HepG2 (cell line): ENCODE data around the gene TMBIM1. TPM values are rescaled to one million over a fixed set of nuclear protein-coding genes. Genes with fewer than 3 reads are reported as not detected.

ENCODE experiments used
- HDAC1 ChIP-seq: sonication (generic); formaldehyde crosslinking; IDR thresholded peaks from 2 replicates; pipeline ENCODE4 v1.5.1; 2020; ENCODE audit warnings: mild to moderate bottlenecking, missing genetic modification reagents
- HIC2 ChIP-seq: sonication (generic); formaldehyde crosslinking; IDR thresholded peaks from 2 replicates; pipeline ENCODE4 v1.9.0; 2022; ENCODE audit warnings: low read depth, missing genetic modification reagents
- RARA ChIP-seq: IDR thresholded peaks from 2 replicates; pipeline ENCODE4 v1.6.1; 2016; ENCODE audit warnings: missing genetic modification reagents, missing compliant biosample characterization
- SOX5 ChIP-seq: IDR thresholded peaks from 2 replicates; pipeline ENCODE4 v1.6.1; 2016; ENCODE audit warnings: borderline replicate concordance
- ZNF337 ChIP-seq: sonication (generic); formaldehyde crosslinking; IDR thresholded peaks from 2 replicates; pipeline ENCODE4 v1.5.1; 2020; ENCODE audit warnings: missing genetic modification reagents, low read depth, mild to moderate bottlenecking, borderline replicate concordance
- ZNF547 ChIP-seq: sonication (generic); formaldehyde crosslinking; IDR thresholded peaks from 2 replicates; pipeline ENCODE4 v1.5.1; 2020; ENCODE audit warnings: mild to moderate bottlenecking, missing genetic modification reagents
- ZNF598 ChIP-seq: sonication (generic); formaldehyde crosslinking; IDR thresholded peaks from 2 replicates; pipeline ENCODE4 v1.5.1; 2020; ENCODE audit warnings: mild to moderate bottlenecking, missing genetic modification reagents, borderline replicate concordance
- ZNF678 ChIP-seq: sonication (generic); formaldehyde crosslinking; IDR thresholded peaks from 2 replicates; pipeline ENCODE4 v1.4.0; 2020; ENCODE audit warnings: mild to moderate bottlenecking, missing genetic modification reagents
- ZNF800 ChIP-seq: sonication (generic); formaldehyde crosslinking; IDR thresholded peaks from 2 replicates; pipeline ENCODE4 v1.4.0; 2020; ENCODE audit warnings: missing genetic modification reagents
- polyA plus RNA-seq, 8 experiments: library from polyadenylated mRNA; depleted of rRNA in 3 of 8; stranded (reverse) in 7 of 8; unstranded in 1 of 8; fragments of >200 nt; fragmentation: Illumina TruSeq in 4 of 8; extraction: Trizol in 4 of 8; gene quantifications; 2 replicates each; pipeline versions ENCODE4 v1.2.1 to v1.2.3, GENCODE V29; 2011 to 2016; ENCODE audit warnings: low read depth in 4 of 8, missing spikeins in 1 of 8, mixed read lengths in 1 of 8; ENCODE audit not compliant: insufficient read depth in 1 of 8
- total RNA-seq, 5 experiments: library from RNA; depleted of rRNA; stranded (reverse); fragments of >200 nt; fragmentation: Illumina TruSeq; extraction: Trizol; gene quantifications; 2 replicates each; pipeline ENCODE4 v1.2.3, GENCODE V29; 2016; ENCODE audit warnings: low read depth in 1 of 5
- TF ChIP-seq, protein P1 (sequence below): sonication (generic); formaldehyde crosslinking; conservative IDR thresholded peaks from 2 replicates; pipeline ENCODE4 v1.4.0; 2020; ENCODE audit warnings: missing genetic modification reagents
- TF ChIP-seq, protein P2 (sequence below): sonication (generic); formaldehyde crosslinking; IDR thresholded peaks from 2 replicates; pipeline ENCODE4 v1.4.0; 2020; ENCODE audit warnings: mild to moderate bottlenecking, missing genetic modification reagents
- TF ChIP-seq, protein P3 (sequence below): IDR thresholded peaks from 2 replicates; pipeline ENCODE4 v1.6.1; 2016; ENCODE audit warnings: control low read depth
- TF ChIP-seq, protein P4 (sequence below): sonication (generic); formaldehyde crosslinking; IDR thresholded peaks from 2 replicates; pipeline ENCODE4 v1.4.0; 2020; ENCODE audit warnings: missing genetic modification reagents, mild to moderate bottlenecking, borderline replicate concordance

Gene TMBIM1
- total and polyA plus RNA-seq, 2 of the 13 experiments (the other 11 are each of a cell fraction or from before 2014, with no cell fraction given): 127 to 139 TPM

DNA sequence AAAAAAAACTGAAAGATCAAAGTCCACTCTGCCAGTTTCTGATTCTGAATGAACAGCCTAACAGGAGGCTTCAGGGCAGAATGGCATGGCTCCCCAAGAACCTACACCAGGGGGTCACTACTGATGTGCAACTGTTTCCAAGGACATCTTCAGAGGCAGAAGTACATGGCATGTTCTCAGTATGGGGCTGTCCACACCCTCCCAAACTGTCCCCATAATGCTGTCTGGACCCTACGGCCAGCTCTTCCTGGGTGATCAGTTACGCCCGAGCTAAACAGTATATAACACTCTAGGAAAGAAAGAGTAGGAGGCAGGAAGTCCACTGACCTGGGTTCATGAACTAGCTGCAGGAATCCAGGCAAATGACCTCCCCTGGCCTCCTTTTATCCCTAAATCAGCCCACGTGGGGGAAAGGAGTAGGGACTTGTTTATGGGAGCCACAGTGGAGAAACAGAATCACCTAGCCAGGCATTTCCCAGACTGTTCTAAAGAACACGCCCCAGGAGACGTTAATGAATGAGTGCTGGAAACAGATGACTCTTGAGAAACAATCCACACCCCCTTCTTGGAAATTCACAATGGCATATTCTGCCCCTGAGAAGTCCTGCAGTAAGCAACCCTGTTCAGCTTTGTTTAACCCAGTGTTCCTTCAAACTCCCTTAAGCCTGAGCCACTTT is 2.5 kb downstream of the TMBIM1 start (continued):
- TF ChIP-seq HIC2 (CRISPR knock-in tag) (peak; percentile 77), ZNF800 (CRISPR knock-in tag) (peak; percentile 68; the same call in 1 of the 2 replicates), ZNF337 (CRISPR knock-in tag) (0 out of 2 replicates have a peak, but pooled peaks have one; percentile 75), HDAC1 (CRISPR knock-in tag) (peak; percentile 64), ZNF678 (CRISPR knock-in tag) (no peak), RARA (CRISPR knock-in tag) (peak; percentile 94), ZNF547 (CRISPR knock-in tag) (peak; percentile 26; the same call in 1 of the 2 replicates), ZNF598 (CRISPR knock-in tag) (0 out of 2 replicates have a peak, but pooled peaks have one; percentile 74), SOX5 (CRISPR knock-in tag) (no peak; the same call in 1 of the 2 replicates)
- TF ChIP-seq, protein P1, sequence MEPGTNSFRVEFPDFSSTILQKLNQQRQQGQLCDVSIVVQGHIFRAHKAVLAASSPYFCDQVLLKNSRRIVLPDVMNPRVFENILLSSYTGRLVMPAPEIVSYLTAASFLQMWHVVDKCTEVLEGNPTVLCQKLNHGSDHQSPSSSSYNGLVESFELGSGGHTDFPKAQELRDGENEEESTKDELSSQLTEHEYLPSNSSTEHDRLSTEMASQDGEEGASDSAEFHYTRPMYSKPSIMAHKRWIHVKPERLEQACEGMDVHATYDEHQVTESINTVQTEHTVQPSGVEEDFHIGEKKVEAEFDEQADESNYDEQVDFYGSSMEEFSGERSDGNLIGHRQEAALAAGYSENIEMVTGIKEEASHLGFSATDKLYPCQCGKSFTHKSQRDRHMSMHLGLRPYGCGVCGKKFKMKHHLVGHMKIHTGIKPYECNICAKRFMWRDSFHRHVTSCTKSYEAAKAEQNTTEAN (CRISPR knock-in tag): 0 out of 2 replicates have a peak, but pooled peaks have one; percentile 48
- TF ChIP-seq, protein P2, sequence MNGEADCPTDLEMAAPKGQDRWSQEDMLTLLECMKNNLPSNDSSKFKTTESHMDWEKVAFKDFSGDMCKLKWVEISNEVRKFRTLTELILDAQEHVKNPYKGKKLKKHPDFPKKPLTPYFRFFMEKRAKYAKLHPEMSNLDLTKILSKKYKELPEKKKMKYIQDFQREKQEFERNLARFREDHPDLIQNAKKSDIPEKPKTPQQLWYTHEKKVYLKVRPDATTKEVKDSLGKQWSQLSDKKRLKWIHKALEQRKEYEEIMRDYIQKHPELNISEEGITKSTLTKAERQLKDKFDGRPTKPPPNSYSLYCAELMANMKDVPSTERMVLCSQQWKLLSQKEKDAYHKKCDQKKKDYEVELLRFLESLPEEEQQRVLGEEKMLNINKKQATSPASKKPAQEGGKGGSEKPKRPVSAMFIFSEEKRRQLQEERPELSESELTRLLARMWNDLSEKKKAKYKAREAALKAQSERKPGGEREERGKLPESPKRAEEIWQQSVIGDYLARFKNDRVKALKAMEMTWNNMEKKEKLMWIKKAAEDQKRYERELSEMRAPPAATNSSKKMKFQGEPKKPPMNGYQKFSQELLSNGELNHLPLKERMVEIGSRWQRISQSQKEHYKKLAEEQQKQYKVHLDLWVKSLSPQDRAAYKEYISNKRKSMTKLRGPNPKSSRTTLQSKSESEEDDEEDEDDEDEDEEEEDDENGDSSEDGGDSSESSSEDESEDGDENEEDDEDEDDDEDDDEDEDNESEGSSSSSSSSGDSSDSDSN: 0 out of 2 replicates have a peak, but pooled peaks have one; percentile 16
- TF ChIP-seq, protein P3, sequence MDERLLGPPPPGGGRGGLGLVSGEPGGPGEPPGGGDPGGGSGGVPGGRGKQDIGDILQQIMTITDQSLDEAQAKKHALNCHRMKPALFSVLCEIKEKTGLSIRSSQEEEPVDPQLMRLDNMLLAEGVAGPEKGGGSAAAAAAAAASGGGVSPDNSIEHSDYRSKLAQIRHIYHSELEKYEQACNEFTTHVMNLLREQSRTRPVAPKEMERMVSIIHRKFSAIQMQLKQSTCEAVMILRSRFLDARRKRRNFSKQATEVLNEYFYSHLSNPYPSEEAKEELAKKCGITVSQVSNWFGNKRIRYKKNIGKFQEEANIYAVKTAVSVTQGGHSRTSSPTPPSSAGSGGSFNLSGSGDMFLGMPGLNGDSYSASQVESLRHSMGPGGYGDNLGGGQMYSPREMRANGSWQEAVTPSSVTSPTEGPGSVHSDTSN (CRISPR knock-in tag): no peak
- TF ChIP-seq, protein P4, sequence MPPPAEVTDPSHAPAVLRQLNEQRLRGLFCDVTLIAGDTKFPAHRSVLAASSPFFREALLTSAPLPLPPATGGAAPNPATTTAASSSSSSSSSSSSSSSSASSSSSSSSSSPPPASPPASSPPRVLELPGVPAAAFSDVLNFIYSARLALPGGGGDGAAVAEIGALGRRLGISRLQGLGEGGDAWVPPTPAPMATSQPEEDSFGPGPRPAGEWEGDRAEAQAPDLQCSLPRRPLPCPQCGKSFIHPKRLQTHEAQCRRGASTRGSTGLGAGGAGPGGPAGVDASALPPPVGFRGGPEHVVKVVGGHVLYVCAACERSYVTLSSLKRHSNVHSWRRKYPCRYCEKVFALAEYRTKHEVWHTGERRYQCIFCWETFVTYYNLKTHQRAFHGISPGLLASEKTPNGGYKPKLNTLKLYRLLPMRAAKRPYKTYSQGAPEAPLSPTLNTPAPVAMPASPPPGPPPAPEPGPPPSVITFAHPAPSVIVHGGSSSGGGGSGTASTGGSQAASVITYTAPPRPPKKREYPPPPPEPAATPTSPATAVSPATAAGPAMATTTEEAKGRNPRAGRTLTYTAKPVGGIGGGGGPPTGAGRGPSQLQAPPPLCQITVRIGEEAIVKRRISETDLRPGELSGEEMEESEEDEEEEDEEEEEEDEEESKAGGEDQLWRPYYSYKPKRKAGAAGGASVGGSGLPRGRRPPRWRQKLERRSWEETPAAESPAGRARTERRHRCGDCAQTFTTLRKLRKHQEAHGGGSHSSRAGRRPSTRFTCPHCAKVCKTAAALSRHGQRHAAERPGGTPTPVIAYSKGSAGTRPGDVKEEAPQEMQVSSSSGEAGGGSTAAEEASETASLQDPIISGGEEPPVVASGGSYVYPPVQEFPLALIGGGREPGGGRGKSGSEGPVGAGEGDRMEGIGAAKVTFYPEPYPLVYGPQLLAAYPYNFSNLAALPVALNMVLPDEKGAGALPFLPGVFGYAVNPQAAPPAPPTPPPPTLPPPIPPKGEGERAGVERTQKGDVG (CRISPR knock-in tag): no peak
